Loucy (cell line): Measurements from ENCODE around the gene GPR61.

Experiments
- CTCF ChIP-seq: fragments of 200-600 bp; sonication (generic); conservative IDR thresholded peaks from 2 replicates; pipeline ENCODE4 v1.5.1; 2014; ENCODE audit warnings: mild to moderate bottlenecking, antibody characterized with exemption, low read length
- EZH2phosphoT487 ChIP-seq: fragments of 200-600 bp; IDR thresholded peaks from 2 replicates; pipeline ENCODE4 v1.6.1; 2018; ENCODE audit warnings: antibody characterized with exemption, mild to moderate bottlenecking, moderate library complexity, borderline replicate concordance

- TF ChIP-seq CTCF (no peak), EZH2phosphoT487 (no peak)
Observed at GRCh38 chr1:109557520-109557919, 17.8 kb downstream of the GPR61 start.
